ENCODE results near the gene SYT6.

DNA sequence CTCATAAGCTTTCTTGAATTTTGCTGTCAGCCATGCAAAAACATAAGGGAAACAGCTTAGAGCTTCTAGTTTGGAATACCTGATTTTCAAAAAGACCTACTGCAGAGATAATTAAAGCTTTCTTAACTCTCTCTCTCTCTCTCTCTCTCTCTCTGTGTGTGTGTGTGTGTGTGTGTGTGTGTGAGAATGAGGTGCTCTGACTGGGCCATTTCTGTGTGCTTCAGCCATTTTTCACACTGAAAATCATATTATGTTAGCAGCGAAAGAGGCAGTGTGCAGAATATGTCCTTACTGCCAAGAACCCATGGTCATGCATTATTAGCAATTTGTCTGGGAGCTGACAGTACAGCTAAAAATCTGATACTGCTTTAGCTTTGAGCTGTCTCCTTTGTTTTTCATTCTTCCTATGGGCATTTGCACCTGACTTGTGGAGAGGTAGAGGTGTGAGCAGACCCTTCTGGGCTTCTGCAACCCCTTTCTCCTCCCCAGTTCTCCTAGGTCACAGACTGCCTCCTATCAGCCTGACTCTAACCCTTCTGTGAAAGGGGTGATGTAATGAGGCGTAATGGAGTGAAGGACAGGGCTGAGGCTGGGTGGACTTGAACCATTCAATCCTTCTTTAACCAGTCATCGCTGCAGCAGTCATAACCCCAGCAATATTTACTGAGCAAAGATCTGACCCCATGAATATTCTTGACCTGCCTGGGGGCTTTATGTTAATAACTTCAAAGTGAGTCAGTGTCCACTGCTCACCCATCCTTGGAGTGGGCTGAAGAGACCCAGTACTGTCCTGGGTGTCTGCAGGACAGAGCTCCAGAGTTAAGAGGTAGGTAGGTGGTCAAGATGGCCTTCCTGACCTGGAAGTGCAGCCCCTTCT, 61.2 kb downstream of the SYT6 start:
- TF ChIP-seq FOXA1 (IDR thresholded peaks at IDR 0.05) (no peak), FOXK2 (IDR thresholded peaks at IDR 0.05) (no peak), ARNT (IDR thresholded peaks at IDR 0.05) (no peak)

Data from HEK293T (cell line).